ENCODE results near the gene DOK6. TPM values are rescaled to one million over a fixed set of nuclear protein-coding genes. Genes with fewer than 3 reads are reported as not detected.
A peak's percentile ranks its signal among the peaks of the same experiment; 100 is the strongest.

Gene DOK6
- total RNA-seq, 6 experiments from 2014 or later, result not detected

GRCh38 chr18:69388222-69388621 lies 12.5 kb upstream of the DOK6 start:
- no peak overlapping the region for H3K27ac Mint-ChIP-seq
- H3K4me1 Mint-ChIP-seq (ENCODE audit: low read depth), result no peaks in the 10 kb centered on the region
- no peaks in the 10 kb centered on the region for H3K27me3 Mint-ChIP-seq (ENCODE audit: insufficient read depth)
- no peaks in the 10 kb centered on the region for H3K36me3 Mint-ChIP-seq (ENCODE audit: low read depth)
- TF ChIP-seq CTCF (IDR thresholded peaks at IDR 0.05), result no peak
- H3K9me3 Mint-ChIP-seq, result no peaks in the 10 kb centered on the region
- DNase-seq, result no peak
- no peak overlapping the region for H3K4me3 Mint-ChIP-seq

GRCh38 chr18:69397096-69397495 lies 3.6 kb upstream of the DOK6 start:
- peaks cover 11% of the 10 kb centered on the region for H3K27me3 Mint-ChIP-seq (ENCODE audit: insufficient read depth)
- TF ChIP-seq CTCF (IDR thresholded peaks at IDR 0.05), result no peak
- H3K4me1 Mint-ChIP-seq (ENCODE audit: low read depth), result peaks cover 7% of the 10 kb centered on the region; the same call in 1 of the 2 replicates
- no peak for DNase-seq
- no peak overlapping the region for H3K4me3 Mint-ChIP-seq
- H3K27ac Mint-ChIP-seq, result no peak overlapping the region
- no peaks in the 10 kb centered on the region for H3K36me3 Mint-ChIP-seq (ENCODE audit: low read depth)
- H3K9me3 Mint-ChIP-seq, result no peaks in the 10 kb centered on the region; the same call in 1 of the 2 replicates

GRCh38 chr18:69399253-69399652 lies 1.4 kb upstream of the DOK6 start:
- no peak for DNase-seq
- H3K36me3 Mint-ChIP-seq (ENCODE audit: low read depth), result no peaks in the 10 kb centered on the region
- peaks cover 18% of the 10 kb centered on the region for H3K27me3 Mint-ChIP-seq (ENCODE audit: insufficient read depth)
- H3K9me3 Mint-ChIP-seq, result no peaks in the 10 kb centered on the region; the same call in 1 of the 2 replicates
- no peak for TF ChIP-seq CTCF (IDR thresholded peaks at IDR 0.05)
- no peak overlapping the region for H3K4me3 Mint-ChIP-seq
- no peak overlapping the region for H3K27ac Mint-ChIP-seq
- H3K4me1 Mint-ChIP-seq (ENCODE audit: low read depth), result peaks cover 7% of the 10 kb centered on the region; the same call in 1 of the 2 replicates

GRCh38 chr18:69400976-69401225 lies 213 bp downstream of the DOK6 start:
- peaks cover 18% of the 10 kb centered on the region for H3K27me3 Mint-ChIP-seq (ENCODE audit: insufficient read depth)
- no peak for TF ChIP-seq CTCF (IDR thresholded peaks at IDR 0.05)
- H3K36me3 Mint-ChIP-seq (ENCODE audit: low read depth), result no peaks in the 10 kb centered on the region
- no peaks in the 10 kb centered on the region; the same call in 1 of the 2 replicates for H3K9me3 Mint-ChIP-seq
- H3K27ac Mint-ChIP-seq, result no peak overlapping the region
- no peak for DNase-seq
- H3K4me1 Mint-ChIP-seq (ENCODE audit: low read depth), result peaks cover 7% of the 10 kb centered on the region; the same call in 1 of the 2 replicates
- no peak overlapping the region for H3K4me3 Mint-ChIP-seq

GRCh38 chr18:69401226-69401971 lies 711 bp downstream of the DOK6 start:
- Mint-ChIP-seq H3K4me3 (peak overlapping the region; percentile 32; the same call in 1 of the 2 replicates), H3K27ac (no peak overlapping the region), H3K4me1 (ENCODE audit: low read depth) (peaks cover 7% of the 10 kb centered on the region; the same call in 1 of the 2 replicates), H3K9me3 (no peaks in the 10 kb centered on the region; the same call in 1 of the 2 replicates), H3K27me3 (ENCODE audit: insufficient read depth) (peaks cover 16% of the 10 kb centered on the region), H3K36me3 (ENCODE audit: low read depth) (no peaks in the 10 kb centered on the region)
- no peak for TF ChIP-seq CTCF (IDR thresholded peaks at IDR 0.05)
- DNase-seq, result no peak
